ENCODE measurements around the gene LRRC75B. TPM values are rescaled to one million over a fixed set of nuclear protein-coding genes. Genes with fewer than 3 reads are reported as not detected.
A peak's percentile ranks its signal among the peaks of the same experiment; 100 is the strongest.

Gene LRRC75B
- total and polyA plus RNA-seq, 4 donors, result 4.4 to 17.9 (median 11.1) TPM

DNA sequence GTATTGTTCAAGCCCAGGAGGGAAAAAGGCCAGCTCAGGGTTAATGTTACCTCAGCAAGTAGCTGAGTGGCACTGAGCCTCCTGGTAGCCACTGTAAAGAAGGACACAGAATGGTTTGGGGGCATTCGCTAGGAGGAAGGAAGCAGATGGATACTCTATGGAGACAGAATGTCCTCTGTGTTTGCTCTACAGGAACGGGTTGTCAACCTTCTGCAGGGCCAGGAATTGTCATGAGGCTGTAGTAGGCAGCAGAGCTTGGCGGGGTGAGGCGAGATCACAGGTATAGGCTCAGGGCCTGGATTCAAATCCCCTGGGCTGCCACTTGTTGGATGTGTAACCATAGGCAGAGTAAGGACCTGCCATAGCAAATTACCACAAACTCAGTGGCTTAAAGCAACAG is 3.0 kb upstream of the LRRC75B start:
- Histone ChIP-seq H3K9ac (ENCODE audit: insufficient read depth in 1 of 2, low read length in 2 of 2) (no peak overlapping the region), H3K4me1 (ENCODE audit: control insufficient read depth in 5 of 5, insufficient read depth in 5 of 5, low read length in 5 of 5) (peaks cover 0 to 26% (median 9%) of the 10 kb centered on the region in 5 donors), H3K9me3 (ENCODE audit: control insufficient read depth in 4 of 4, insufficient read depth in 3 of 4, low read length in 3 of 4) (no peaks in the 10 kb centered on the region), H3K4me3 (no peak overlapping the region), H3K36me3 (ENCODE audit: control insufficient read depth in 4 of 4, insufficient read depth in 4 of 4, low read length in 4 of 4) (no peaks in the 10 kb centered on the region), H3K27me3 (ENCODE audit: control insufficient read depth in 3 of 3, insufficient read depth in 3 of 3, low read length in 2 of 3) (no peaks in the 10 kb centered on the region), H3K27ac (ENCODE audit: low read depth in 1 of 2, low read length in 1 of 2) (no peak overlapping the region)
- 81 to 95% methylated on average over 4 of the region's 4 CpGs for WGBS, 2 donors
- TF ChIP-seq, protein P1, sequence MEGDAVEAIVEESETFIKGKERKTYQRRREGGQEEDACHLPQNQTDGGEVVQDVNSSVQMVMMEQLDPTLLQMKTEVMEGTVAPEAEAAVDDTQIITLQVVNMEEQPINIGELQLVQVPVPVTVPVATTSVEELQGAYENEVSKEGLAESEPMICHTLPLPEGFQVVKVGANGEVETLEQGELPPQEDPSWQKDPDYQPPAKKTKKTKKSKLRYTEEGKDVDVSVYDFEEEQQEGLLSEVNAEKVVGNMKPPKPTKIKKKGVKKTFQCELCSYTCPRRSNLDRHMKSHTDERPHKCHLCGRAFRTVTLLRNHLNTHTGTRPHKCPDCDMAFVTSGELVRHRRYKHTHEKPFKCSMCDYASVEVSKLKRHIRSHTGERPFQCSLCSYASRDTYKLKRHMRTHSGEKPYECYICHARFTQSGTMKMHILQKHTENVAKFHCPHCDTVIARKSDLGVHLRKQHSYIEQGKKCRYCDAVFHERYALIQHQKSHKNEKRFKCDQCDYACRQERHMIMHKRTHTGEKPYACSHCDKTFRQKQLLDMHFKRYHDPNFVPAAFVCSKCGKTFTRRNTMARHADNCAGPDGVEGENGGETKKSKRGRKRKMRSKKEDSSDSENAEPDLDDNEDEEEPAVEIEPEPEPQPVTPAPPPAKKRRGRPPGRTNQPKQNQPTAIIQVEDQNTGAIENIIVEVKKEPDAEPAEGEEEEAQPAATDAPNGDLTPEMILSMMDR (IDR thresholded peaks at IDR 0.05; ENCODE audit: control extremely low read depth, extremely low read depth), result no peak
- no peak for ATAC-seq (ENCODE audit: insufficient read depth, low FRiP score)
- DNase-seq, result no peak

DNA sequence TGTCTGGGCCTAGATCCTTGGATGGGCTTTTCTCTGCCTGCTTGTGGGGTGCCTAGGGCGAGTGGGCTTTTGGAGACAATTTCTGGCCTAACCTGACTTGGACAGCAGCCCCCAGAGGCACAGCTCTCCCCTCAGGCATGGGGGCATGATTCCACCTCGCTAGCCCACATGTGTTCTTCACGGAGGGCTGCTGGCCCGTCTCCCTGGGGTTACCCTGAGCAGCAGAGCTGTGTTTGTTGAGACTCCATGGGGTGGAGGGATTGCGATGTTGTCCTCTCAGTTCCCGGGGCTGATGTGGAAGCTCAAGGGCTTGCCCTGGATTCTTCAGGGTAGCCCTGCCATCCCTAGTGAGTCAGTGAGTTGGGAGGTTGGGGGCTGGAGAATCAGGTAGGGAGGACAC is 2.4 kb upstream of the LRRC75B start:
- WGBS, 2 donors, result 91 to 95% methylated on average over 6 of the region's 6 CpGs

DNA sequence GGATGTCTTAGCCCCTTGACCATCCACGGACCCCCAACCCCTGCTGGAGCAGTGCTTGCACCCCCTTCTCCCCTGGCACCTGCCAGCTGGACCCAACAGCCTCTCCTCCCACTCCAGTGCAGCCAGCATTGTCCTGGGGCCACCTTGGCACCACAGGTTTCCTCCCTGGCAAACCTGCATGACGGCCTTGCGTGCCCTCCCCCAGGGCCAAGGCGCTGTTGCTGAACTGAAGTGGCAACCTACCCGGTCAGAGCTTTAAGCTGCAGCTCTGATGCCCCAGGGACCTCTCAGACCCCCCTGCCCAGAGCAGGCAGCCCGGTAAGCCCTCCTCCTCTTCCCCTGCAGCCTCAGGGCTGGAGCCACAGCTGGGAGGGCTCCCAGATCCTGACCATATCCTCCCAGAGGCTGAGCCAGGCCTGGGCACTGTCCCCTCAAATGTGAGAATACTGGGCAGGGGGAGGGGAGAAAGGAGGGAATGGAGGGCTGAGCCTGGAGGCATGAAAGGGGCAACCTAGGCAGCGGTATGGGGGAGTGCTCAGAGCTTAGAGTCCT is 1.8 kb upstream of the LRRC75B start:
- peak in 1 of 3 donors; percentile 37 for DNase-seq
- Histone ChIP-seq H3K4me1 (ENCODE audit: control insufficient read depth in 5 of 5, insufficient read depth in 5 of 5, low read length in 5 of 5) (peaks cover 0 to 26% (median 9%) of the 10 kb centered on the region in 5 donors), H3K9me3 (ENCODE audit: control insufficient read depth in 4 of 4, insufficient read depth in 3 of 4, low read length in 3 of 4) (no peaks in the 10 kb centered on the region), H3K27me3 (ENCODE audit: control insufficient read depth in 3 of 3, insufficient read depth in 3 of 3, low read length in 2 of 3) (no peaks in the 10 kb centered on the region), H3K4me3 (no peak overlapping the region), H3K27ac (ENCODE audit: low read depth in 1 of 2, low read length in 1 of 2) (peak overlapping the region in 1 of 2 donors; percentile 2), H3K9ac (ENCODE audit: insufficient read depth in 1 of 2, low read length in 2 of 2) (no peak overlapping the region), H3K36me3 (ENCODE audit: control insufficient read depth in 4 of 4, insufficient read depth in 4 of 4, low read length in 4 of 4) (peaks cover 0 to under 1% (median 0%) of the 10 kb centered on the region in 4 donors)
- TF ChIP-seq, protein P1 (IDR thresholded peaks at IDR 0.05; ENCODE audit: control extremely low read depth, extremely low read depth), result no peak
- WGBS, 2 donors, result 70 to 86% methylated on average over 7 of the region's 7 CpGs
- no peak for ATAC-seq (ENCODE audit: insufficient read depth, low FRiP score)

More for the DNA sequence above, 2.4 kb upstream of the LRRC75B start:
- H3K4me3 ChIP-seq, result no peak overlapping the region
- H3K27ac ChIP-seq (ENCODE audit: low read depth in 1 of 2, low read length in 1 of 2), result no peak overlapping the region
- TF ChIP-seq, protein P1 (IDR thresholded peaks at IDR 0.05; ENCODE audit: control extremely low read depth, extremely low read depth), result no peak
- H3K9me3 ChIP-seq (ENCODE audit: control insufficient read depth in 4 of 4, insufficient read depth in 3 of 4, low read length in 3 of 4), result no peaks in the 10 kb centered on the region
- H3K4me1 ChIP-seq (ENCODE audit: control insufficient read depth in 5 of 5, insufficient read depth in 5 of 5, low read length in 5 of 5), result peaks cover 0 to 26% (median 9%) of the 10 kb centered on the region in 5 donors
- no peaks in the 10 kb centered on the region for H3K36me3 ChIP-seq (ENCODE audit: control insufficient read depth in 4 of 4, insufficient read depth in 4 of 4, low read length in 4 of 4)
- H3K9ac ChIP-seq (ENCODE audit: insufficient read depth in 1 of 2, low read length in 2 of 2), result no peak overlapping the region
- no peak for ATAC-seq (ENCODE audit: insufficient read depth, low FRiP score)
- no peak for DNase-seq
- H3K27me3 ChIP-seq (ENCODE audit: control insufficient read depth in 3 of 3, insufficient read depth in 3 of 3, low read length in 2 of 3), result no peaks in the 10 kb centered on the region

Data from lung (tissue), 12 donors.